IMR-90 (cell line): ENCODE data around the gene SPAG5. TPM values are rescaled to one million over a fixed set of nuclear protein-coding genes. Genes with fewer than 3 reads are reported as not detected.

Experiments
- ATAC-seq: fragments of 200-7000 bp; cut with Tn5 transposase; 2 replicates; pipeline ENCODE4 v1.9.1; 2020; ENCODE audit warnings: low read depth, mild to moderate bottlenecking, moderate library complexity
- BruUV-seq: library from RNA; stranded (reverse); fragments of 400-500 nt; replicated peaks from 2 replicates; lab custom pipeline; 2021; lab: Mats Ljungman, UMichigan
- CTCF ChIA-PET: fragments of 300-600 bp; formaldehyde crosslinking; extraction: SDS; loops from one replicate; lab custom pipeline; 2021; ENCODE audit warnings: antibody characterized with exemption; lab: Yijun Ruan, JAX
- POLR2A ChIA-PET: fragments of 300-600 bp; sonication (Branson Sonifier 250); formaldehyde crosslinking; loops from one replicate; lab custom pipeline; 2022; ENCODE audit warnings: antibody characterized with exemption; ENCODE audit not compliant: unreplicated experiment; lab: Charles Lee
- DNase-seq: peaks from one replicate; pipeline ENCODE4 v3.0.0; 2013
- H2AFZ ChIP-seq: replicated peaks from 2 replicates; pipeline ENCODE3; 2013; ENCODE audit warnings: low read length, mild to moderate bottlenecking; ENCODE audit not compliant: poor library complexity
- H2AK5ac ChIP-seq: 2 replicates; pipeline ENCODE4 v1.6.1; 2013; ENCODE audit warnings: low read depth, low read length, inconsistent platforms
- H2AK9ac ChIP-seq: replicated peaks from 2 replicates; pipeline ENCODE3; 2013; ENCODE audit warnings: mild to moderate bottlenecking, low read depth, low read length, moderate library complexity; ENCODE audit not compliant: poor library complexity
- H2BK120ac ChIP-seq: 2 replicates; pipeline ENCODE4 v1.6.1; 2013; ENCODE audit warnings: low read depth, low read length, inconsistent platforms
- H2BK15ac ChIP-seq: 3 replicates; pipeline ENCODE4 v1.6.1; 2013; ENCODE audit warnings: low read depth, low read length, inconsistent platforms
- H2BK20ac ChIP-seq: 2 replicates; pipeline ENCODE4 v1.6.1; 2013; ENCODE audit warnings: low read depth, mild to moderate bottlenecking, inconsistent platforms, low read length, moderate library complexity
- H2BK5ac ChIP-seq: 2 replicates; pipeline ENCODE4 v1.6.1; 2013; ENCODE audit warnings: mild to moderate bottlenecking, low read depth, low read length, inconsistent platforms; ENCODE audit not compliant: poor library complexity, severe bottlenecking
- H3K14ac ChIP-seq: replicated peaks from 2 replicates; pipeline ENCODE4 v1.6.1; 2013; ENCODE audit warnings: low read depth, low read length, inconsistent platforms
- H3K18ac ChIP-seq: 2 replicates; pipeline ENCODE4 v1.6.1; 2013; ENCODE audit warnings: low read depth, low read length, control low read depth
- H3K23ac ChIP-seq: 2 replicates; pipeline ENCODE4 v1.6.1; 2013; ENCODE audit warnings: low read depth, low read length, inconsistent platforms
- H3K27ac ChIP-seq: 2 replicates; pipeline ENCODE4 v1.5.1; 2013; ENCODE audit warnings: mild to moderate bottlenecking, control low read depth, low read length; ENCODE audit not compliant: insufficient read depth
- H3K27me3 ChIP-seq: 2 replicates; pipeline ENCODE4 v1.6.1; 2013; ENCODE audit warnings: low read length; ENCODE audit not compliant: control insufficient read depth, insufficient read depth
- H3K36me3 ChIP-seq: 2 replicates; pipeline ENCODE4 v1.6.1; 2013; ENCODE audit warnings: low read length, mixed read lengths; ENCODE audit not compliant: control insufficient read depth, insufficient read depth
- H3K4ac ChIP-seq: 2 replicates; pipeline ENCODE4 v1.6.1; 2013; ENCODE audit warnings: low read depth, low read length, inconsistent platforms
- H3K4me1 ChIP-seq: 2 replicates; pipeline ENCODE4 v1.6.1; 2013; ENCODE audit warnings: low read length, mixed read lengths; ENCODE audit not compliant: control insufficient read depth, insufficient read depth
- H3K4me2 ChIP-seq: 2 replicates; pipeline ENCODE4 v1.6.1; 2013; ENCODE audit warnings: low read depth, mild to moderate bottlenecking, control low read depth, low read length, moderate library complexity
- H3K4me3 ChIP-seq: 2 replicates; pipeline ENCODE4 v1.5.1; 2013; ENCODE audit warnings: low read depth, mild to moderate bottlenecking, control low read depth, low read length, moderate library complexity; ENCODE audit not compliant: insufficient read depth
- H3K56ac ChIP-seq: 2 replicates; pipeline ENCODE4 v1.6.1; 2013; ENCODE audit warnings: low read length, inconsistent platforms; ENCODE audit not compliant: insufficient read depth; ENCODE audit errors: extremely low read depth
- H3K79me1 ChIP-seq, 2 experiments: 2 replicates each; pipeline ENCODE4 v1.6.1; 2013; ENCODE audit warnings: low read length in 2 of 2, inconsistent platforms in 1 of 2, low read depth in 1 of 2
- H3K9ac ChIP-seq: 2 replicates; pipeline ENCODE4 v1.6.1; 2013; ENCODE audit warnings: low read depth, low read length, control low read depth
- H3K9me1 ChIP-seq: 2 replicates; pipeline ENCODE4 v1.6.1; 2013; ENCODE audit warnings: low read length, inconsistent platforms; ENCODE audit not compliant: insufficient read depth
- H3K9me3 ChIP-seq: 2 replicates; pipeline ENCODE4 v1.6.1; 2013; ENCODE audit warnings: low read length; ENCODE audit not compliant: control insufficient read depth, insufficient read depth
- H4K20me1 ChIP-seq: 2 replicates; pipeline ENCODE4 v1.6.1; 2013; ENCODE audit warnings: low read length, inconsistent platforms; ENCODE audit not compliant: insufficient read depth
- H4K5ac ChIP-seq: 2 replicates; pipeline ENCODE4 v1.6.1; 2013; ENCODE audit warnings: mild to moderate bottlenecking, low read depth, low read length, control low read depth
- H4K8ac ChIP-seq, 2 experiments: 2 replicates each; pipeline ENCODE4 v1.6.1; 2013; ENCODE audit warnings: low read depth in 2 of 2, low read length in 2 of 2, control low read depth in 1 of 2, inconsistent platforms in 1 of 2
- H4K91ac ChIP-seq: 2 replicates; pipeline ENCODE4 v1.6.1; 2013; ENCODE audit warnings: low read depth, low read length, inconsistent platforms; ENCODE audit not compliant: insufficient read depth
- BHLHE40 ChIP-seq: fragments of 150-350 bp; IDR thresholded peaks from 2 replicates; pipeline ENCODE4 v1.6.1; 2016; ENCODE audit warnings: mild to moderate bottlenecking, low read depth, low read length
- CEBPB ChIP-seq: IDR thresholded peaks from 2 replicates; pipeline ENCODE4 v1.6.1; 2012; ENCODE audit warnings: low read depth, low read length, improper control_type of control experiment
- MAFK ChIP-seq: IDR thresholded peaks from 2 replicates; pipeline ENCODE4 v1.6.1; 2012; ENCODE audit warnings: low read depth, low read length, improper control_type of control experiment
- MAZ ChIP-seq: IDR thresholded peaks from 2 replicates; pipeline ENCODE4 v1.6.1; 2012; ENCODE audit warnings: low read depth, mild to moderate bottlenecking, low read length, improper control_type of control experiment, moderate library complexity, borderline replicate concordance
- MXI1 ChIP-seq: IDR thresholded peaks from 2 replicates; pipeline ENCODE4 v1.6.1; 2012; ENCODE audit warnings: low read depth, mild to moderate bottlenecking, low read length, moderate library complexity, borderline replicate concordance
- NFE2L2 ChIP-seq: fragments of 150-350 bp; IDR thresholded peaks from 2 replicates; pipeline ENCODE4 v1.6.1; 2016; ENCODE audit warnings: low read depth, mild to moderate bottlenecking, low read length
- POLR2A ChIP-seq: IDR thresholded peaks from 2 replicates; pipeline ENCODE4 v1.6.1; 2012; ENCODE audit warnings: mild to moderate bottlenecking, low read depth, low read length
- RAD21 ChIP-seq: IDR thresholded peaks from 2 replicates; pipeline ENCODE4 v1.6.1; 2012; ENCODE audit warnings: low read length, improper control_type of control experiment
- RCOR1 ChIP-seq: IDR thresholded peaks from 2 replicates; pipeline ENCODE4 v1.6.1; 2012; ENCODE audit warnings: mild to moderate bottlenecking, low read length, improper control_type of control experiment; ENCODE audit not compliant: insufficient replicate concordance
- SMC3 ChIP-seq: fragments of 150-350 bp; IDR thresholded peaks from 2 replicates; pipeline ENCODE4 v1.6.1; 2016; ENCODE audit warnings: low read depth, mild to moderate bottlenecking, antibody characterized with exemption, low read length, moderate library complexity
- WGBS, 2 experiments: methylation state at CpG; one replicate each; pipeline versions ENCODE4 v1.1.5 to v1.1.7; 2013; ENCODE audit warnings: missing lambda C conversion rate in 2 of 2; ENCODE audit not compliant: insufficient read length in 1 of 2; ENCODE audit errors: extremely low coverage in 2 of 2; 5-methylcytosine and 5-hydroxymethylcytosine counted together
- dilution Hi-C: fragments of 300-500 bp; cut with HindIII; formaldehyde crosslinking; loops from one replicate; pipeline ENCODE4 v1.14.3; 2018; ENCODE audit warnings: low sequenced_read_pairs; ENCODE audit not compliant: unreplicated experiment
- in situ Hi-C: fragments of 300-500 bp; cut with MboI; formaldehyde crosslinking; loops from 3 replicates; pipeline ENCODE4 v1.14.3; 2019; ENCODE audit warnings: low sequenced_read_pairs, inconsistent platforms, mixed read lengths
- intact Hi-C: fragments of 100-400 bp; cut with micrococcal nuclease; formaldehyde crosslinking; loops from 2 replicates; pipeline ENCODE4 v1.10.0; 2022
- polyA plus RNA-seq, 3 experiments: library from polyadenylated mRNA; depleted of rRNA; stranded (reverse); fragments of >200 nt; gene quantifications; 2 replicates each; pipeline ENCODE4 v1.2.3, GENCODE V29; 2012; ENCODE audit warnings: low replicate concordance in 1 of 3
- total RNA-seq: library from RNA; depleted of rRNA; stranded (reverse); fragments of >200 nt; gene quantifications from 2 replicates; pipeline ENCODE4 v1.2.3, GENCODE V29; 2012
- TF ChIP-seq, protein P1 (sequence below): fragments of 150-350 bp; IDR thresholded peaks from 2 replicates; pipeline ENCODE4 v1.6.1; 2016; ENCODE audit warnings: low read depth, mild to moderate bottlenecking, low read length, moderate library complexity, borderline replicate concordance
- TF ChIP-seq, protein P2 (sequence below): fragments of 150-350 bp; IDR thresholded peaks from 2 replicates; pipeline ENCODE4 v1.6.1; 2017; ENCODE audit warnings: mild to moderate bottlenecking, antibody characterized with exemption, low read length, low read depth

The SPAG5 gene
- total and polyA plus RNA-seq, 2 of the 4 experiments (the other 2 are of a cell fraction), result 40.3 to 60.8 TPM

DNA sequence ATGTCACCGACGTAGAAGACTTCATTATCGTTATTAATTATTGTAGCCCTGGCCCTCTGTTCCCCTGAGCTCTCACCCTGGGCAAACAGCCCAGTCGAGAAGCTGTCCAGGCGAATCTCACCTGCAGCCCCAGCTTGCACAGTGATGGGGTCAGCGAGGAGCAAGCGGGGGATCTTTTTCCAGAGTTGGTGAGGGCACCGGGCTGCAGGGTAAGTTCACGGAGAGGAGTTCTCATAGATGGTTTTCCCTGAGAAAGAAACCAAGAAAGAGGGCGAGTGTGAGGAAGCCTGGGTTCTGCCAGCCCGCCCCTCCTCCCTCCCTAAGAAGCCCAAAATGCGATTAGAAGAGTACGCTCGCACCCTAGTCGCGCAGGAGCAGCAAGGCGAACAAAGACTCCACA is 436 bp downstream of the SPAG5 start:
- intact Hi-C loops, result no loop called here
- TF ChIP-seq MXI1 (no peak), RCOR1 (no peak), SMC3 (no peak), MAZ (no peak), BHLHE40 (no peak), NFE2L2 (no peak), POLR2A (no peak), MAFK (no peak), RAD21 (no peak), CEBPB (no peak)
- TF ChIP-seq, protein P1, sequence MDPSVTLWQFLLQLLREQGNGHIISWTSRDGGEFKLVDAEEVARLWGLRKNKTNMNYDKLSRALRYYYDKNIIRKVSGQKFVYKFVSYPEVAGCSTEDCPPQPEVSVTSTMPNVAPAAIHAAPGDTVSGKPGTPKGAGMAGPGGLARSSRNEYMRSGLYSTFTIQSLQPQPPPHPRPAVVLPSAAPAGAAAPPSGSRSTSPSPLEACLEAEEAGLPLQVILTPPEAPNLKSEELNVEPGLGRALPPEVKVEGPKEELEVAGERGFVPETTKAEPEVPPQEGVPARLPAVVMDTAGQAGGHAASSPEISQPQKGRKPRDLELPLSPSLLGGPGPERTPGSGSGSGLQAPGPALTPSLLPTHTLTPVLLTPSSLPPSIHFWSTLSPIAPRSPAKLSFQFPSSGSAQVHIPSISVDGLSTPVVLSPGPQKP, result no peak
- TF ChIP-seq, protein P2, sequence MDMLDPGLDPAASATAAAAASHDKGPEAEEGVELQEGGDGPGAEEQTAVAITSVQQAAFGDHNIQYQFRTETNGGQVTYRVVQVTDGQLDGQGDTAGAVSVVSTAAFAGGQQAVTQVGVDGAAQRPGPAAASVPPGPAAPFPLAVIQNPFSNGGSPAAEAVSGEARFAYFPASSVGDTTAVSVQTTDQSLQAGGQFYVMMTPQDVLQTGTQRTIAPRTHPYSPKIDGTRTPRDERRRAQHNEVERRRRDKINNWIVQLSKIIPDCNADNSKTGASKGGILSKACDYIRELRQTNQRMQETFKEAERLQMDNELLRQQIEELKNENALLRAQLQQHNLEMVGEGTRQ, result no peak
- in situ Hi-C loops, result no loop called here
- Histone ChIP-seq H3K9ac (peak overlapping the region; percentile 53), H2BK15ac (no peak overlapping the region), H3K4me3 (peak overlapping the region; percentile 72), H3K9me3 (no peaks in the 10 kb centered on the region), H3K4me1 (peaks cover 2% of the 10 kb centered on the region), H2AK9ac (peak overlapping the region; percentile 59), H4K20me1 (peaks cover 3% of the 10 kb centered on the region; the same call in 1 of the 2 replicates), H2BK120ac (no peak overlapping the region), H2AFZ (peak overlapping the region; percentile 94), H3K27ac (peak overlapping the region; percentile 41; the same call in 1 of the 2 replicates), H3K9me1 (no peaks in the 10 kb centered on the region), H3K14ac (peak overlapping the region; percentile 73), H3K27me3 (no peaks in the 10 kb centered on the region), H3K4me2 (peak overlapping the region; percentile 41), H3K36me3 (no peaks in the 10 kb centered on the region; the same call in 1 of the 2 replicates), H3K79me1 (peaks cover 10 to 27% of the 10 kb centered on the region in 2 experiments; a peak in 3 of 4 replicates), H4K91ac (peak overlapping the region; percentile 59), H2AK5ac (no peak overlapping the region), H3K4ac (peak overlapping the region; percentile 38), H3K18ac (no peak overlapping the region), H3K56ac (peak overlapping the region; percentile 45), H2BK20ac (no peak overlapping the region), H4K5ac (no peak overlapping the region), H3K23ac (peak overlapping the region; percentile 54; the same call in 1 of the 2 replicates), H2BK5ac (peak overlapping the region; percentile 23), H4K8ac (peak overlapping the region; percentile 48 to 62; a peak in 3 of 4 replicates)
- no peak for DNase-seq
- CTCF ChIA-PET, result no interaction called here
- peak; percentile 1 for ATAC-seq
- dilution Hi-C loops, result no loop called here
- POLR2A ChIA-PET, result no interaction called here
- BruUV-seq, result no TSS peak
- WGBS, 2 experiments, result 0% methylated on average over 4 of the region's 17 CpGs; no CpG with 5 or more reads in 1 of the 2 experiments
